Measurements from ENCODE around the gene PLET1.

The PLET1 gene

DNA sequence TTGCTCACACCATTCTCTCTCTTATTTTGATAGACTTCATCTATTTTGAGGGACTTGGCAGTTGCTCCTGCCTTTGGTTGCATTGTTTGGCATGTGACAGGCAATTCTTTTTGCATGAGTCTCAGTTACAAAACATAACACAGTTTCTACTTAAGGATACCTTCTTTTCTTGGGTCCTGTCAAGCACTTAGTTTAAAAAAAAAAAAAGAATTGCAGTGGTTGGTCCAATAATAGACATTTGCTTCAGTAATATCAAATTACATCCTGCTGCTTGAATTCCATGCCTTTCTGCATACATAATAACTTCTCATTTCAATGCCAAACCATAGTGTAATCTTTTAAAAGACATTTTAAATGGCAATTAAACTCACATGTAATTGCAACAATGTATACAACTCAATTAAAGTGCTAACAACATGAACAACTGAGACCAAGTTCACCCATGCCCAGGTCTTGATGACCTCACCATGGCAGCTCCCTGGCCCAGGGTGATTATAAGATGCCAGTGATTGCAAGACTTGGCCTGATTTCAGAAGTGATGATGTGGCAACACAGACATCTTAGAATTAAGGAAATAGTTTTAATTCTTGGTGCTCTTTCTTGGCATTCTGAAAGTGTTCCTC is 32.2 kb upstream of the PLET1 start:
- Mint-ChIP-seq H3K4me3 (no peak overlapping the region), H3K4me1 (peaks cover 13 to 17% of the 10 kb centered on the region in 2 donors), H3K9me3 (peaks cover 0 to 1% of the 10 kb centered on the region in 2 donors), H3K36me3 (peaks cover 0 to 6% of the 10 kb centered on the region in 2 donors), H3K27me3 (peaks cover 0 to 5% of the 10 kb centered on the region in 2 donors), H3K27ac (no peak overlapping the region)
- no peak for ATAC-seq (replicated peaks)
- no peak for DNase-seq

DNA sequence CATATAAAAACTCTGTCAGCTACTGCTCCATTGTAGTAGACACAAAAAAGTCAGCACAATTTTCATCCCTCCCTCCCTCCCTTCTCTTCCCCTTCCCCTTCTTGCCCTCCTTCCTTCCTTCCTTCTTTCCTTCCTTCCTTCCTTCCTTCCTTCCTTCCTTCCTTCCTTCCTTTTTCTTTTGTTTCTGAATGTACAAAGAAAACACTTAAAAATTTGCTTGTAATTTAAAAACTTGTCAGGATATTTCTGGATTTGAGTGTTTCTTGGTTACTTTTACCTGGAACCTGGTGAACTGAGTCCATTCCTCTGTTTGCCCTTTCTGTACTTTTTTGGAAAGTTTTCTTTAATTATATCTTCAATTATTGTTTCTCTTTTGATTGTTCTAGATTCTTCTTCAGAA is 31.5 kb upstream of the PLET1 start:
- H3K36me3 Mint-ChIP-seq: peaks cover 0 to 5% of the 10 kb centered on the region in 2 donors
- H3K27me3 Mint-ChIP-seq: peaks cover 0 to 5% of the 10 kb centered on the region in 2 donors
- H3K4me3 Mint-ChIP-seq: no peak overlapping the region
- no peak overlapping the region for H3K27ac Mint-ChIP-seq
- H3K9me3 Mint-ChIP-seq: peaks cover 0 to 1% of the 10 kb centered on the region in 2 donors
- DNase-seq (no peak), ATAC-seq (replicated peaks) (no peak)
- peaks cover 13 to 17% of the 10 kb centered on the region in 2 donors for H3K4me1 Mint-ChIP-seq

DNA sequence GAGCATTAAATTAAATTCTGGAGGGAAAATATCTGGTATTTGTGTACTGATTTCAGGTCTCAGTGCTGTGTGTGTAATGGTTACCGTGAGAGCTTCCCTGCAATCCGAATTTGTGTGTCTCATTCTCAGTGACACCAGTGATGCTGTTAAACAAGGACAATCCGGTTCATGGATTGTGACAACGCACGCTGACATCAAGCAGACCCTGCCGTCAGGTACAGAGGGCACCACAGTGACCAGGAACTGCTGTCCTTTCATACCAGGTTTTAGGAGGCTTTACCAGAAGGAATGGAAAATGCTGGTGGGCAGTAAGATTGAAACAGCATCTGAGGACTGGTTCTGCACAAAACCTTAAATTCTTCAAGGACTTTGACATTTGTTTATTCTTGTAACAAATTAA is 30.5 kb upstream of the PLET1 start:
- DNase-seq: no peak
- Mint-ChIP-seq H3K4me1 (peaks cover 13 to 17% of the 10 kb centered on the region in 2 donors), H3K27ac (no peak overlapping the region), H3K9me3 (peaks cover 0 to 1% of the 10 kb centered on the region in 2 donors), H3K4me3 (no peak overlapping the region), H3K36me3 (peaks cover 0 to 2% of the 10 kb centered on the region in 2 donors), H3K27me3 (peaks cover 0 to 5% of the 10 kb centered on the region in 2 donors)
- ATAC-seq (replicated peaks): no peak

DNA sequence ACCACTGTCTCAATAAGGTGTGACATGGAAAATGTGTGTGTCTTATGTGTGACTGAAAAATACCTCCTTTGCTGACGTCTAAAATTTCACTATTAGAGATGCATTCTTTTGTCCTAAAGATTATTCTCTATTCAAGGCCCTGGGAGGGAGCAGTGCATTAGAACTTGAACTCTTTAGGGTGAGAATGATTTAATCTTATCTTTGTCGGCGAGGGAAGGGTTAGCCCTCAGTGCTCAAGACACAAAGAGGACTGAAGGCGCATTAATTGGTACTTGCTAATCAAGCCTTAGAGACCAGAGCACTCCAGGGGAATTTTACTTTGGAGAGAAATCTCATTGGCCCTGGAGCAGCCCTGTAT is 29.8 kb upstream of the PLET1 start:
- Mint-ChIP-seq H3K27ac (no peak overlapping the region), H3K9me3 (peaks cover 0 to 1% of the 10 kb centered on the region in 2 donors), H3K4me3 (peak overlapping the region; percentile 74 to 83), H3K36me3 (peaks cover 0 to 2% of the 10 kb centered on the region in 2 donors), H3K27me3 (peaks cover 3 to 5% of the 10 kb centered on the region in 2 donors), H3K4me1 (peaks cover 13 to 17% of the 10 kb centered on the region in 2 donors)
- ATAC-seq (replicated peaks): no peak
- no peak for DNase-seq

DNA sequence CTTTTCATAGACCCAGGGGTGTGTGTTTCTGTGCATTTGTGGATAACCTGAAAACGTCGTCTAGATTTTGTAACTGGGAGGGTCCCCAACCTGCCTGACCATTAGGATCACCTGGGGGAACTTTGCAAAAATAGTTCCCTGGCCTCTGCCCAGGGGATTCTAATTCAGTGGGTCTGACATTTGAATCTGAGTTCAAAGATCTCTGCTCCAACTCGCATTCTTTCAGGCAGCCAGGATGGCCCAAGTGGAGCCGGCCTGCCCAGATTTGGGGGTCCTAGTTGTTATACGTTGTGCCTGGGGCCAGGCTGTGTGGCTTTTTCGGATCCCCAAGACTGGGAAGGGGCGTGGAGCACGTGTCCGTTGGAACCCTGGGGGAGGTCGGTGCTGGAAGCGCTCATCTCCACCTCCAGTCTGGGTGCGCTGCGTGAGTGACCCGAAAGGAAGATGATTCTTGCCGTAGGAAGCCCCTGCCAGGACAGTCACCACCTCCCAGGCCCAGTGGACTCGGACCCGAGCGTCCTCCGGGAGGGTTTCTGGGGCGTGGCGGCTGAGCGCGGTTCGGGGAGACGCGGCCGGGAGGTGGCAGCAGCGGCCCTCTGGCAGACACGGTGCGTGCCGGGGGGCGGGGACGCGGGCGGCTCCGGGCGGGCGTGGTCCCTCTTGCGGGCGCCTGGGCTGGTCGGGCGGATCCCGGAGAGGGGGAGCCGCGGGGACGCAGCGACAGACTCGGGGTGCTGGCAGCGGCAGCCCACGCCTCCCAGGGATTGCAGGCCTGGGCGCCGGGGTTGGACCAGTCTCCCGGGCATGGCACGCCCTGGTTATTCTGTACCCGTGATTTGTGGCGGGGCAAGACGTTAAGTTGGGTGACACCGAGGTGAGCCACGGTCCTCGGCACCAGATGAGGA is 29.2 kb upstream of the PLET1 start:
- ATAC-seq (replicated peaks) (peak; percentile 96 to 97), DNase-seq (peak; percentile 73)
- Mint-ChIP-seq H3K27ac (peak overlapping the region; percentile 62), H3K36me3 (peaks cover 0 to 2% of the 10 kb centered on the region in 2 donors), H3K27me3 (peaks cover 3 to 5% of the 10 kb centered on the region in 2 donors), H3K4me3 (peak overlapping the region; percentile 74 to 83), H3K9me3 (peaks cover 0 to 1% of the 10 kb centered on the region in 2 donors), H3K4me1 (peaks cover 13 to 17% of the 10 kb centered on the region in 2 donors)

DNA sequence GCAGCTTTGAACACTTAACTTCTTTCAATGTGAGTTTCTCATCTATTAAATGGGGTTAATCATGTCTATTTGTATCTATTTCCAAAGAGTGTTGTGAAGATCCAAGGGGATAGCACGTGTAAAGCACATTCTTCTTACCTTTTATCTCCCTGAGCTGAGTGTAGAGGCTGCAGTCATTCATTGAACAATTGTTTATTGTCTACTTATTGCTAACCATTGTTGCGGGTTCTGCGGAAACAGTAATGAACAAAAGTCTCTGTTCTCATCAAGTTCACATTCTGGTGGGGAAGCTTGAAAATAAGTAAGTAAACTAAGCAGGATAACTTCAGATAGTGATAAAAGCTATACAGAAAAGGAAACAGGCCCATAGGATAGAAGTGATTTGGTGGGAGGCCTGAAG is 27.4 kb upstream of the PLET1 start:
- H3K4me3 Mint-ChIP-seq: no peak overlapping the region
- peaks cover 3 to 5% of the 10 kb centered on the region in 2 donors for H3K27me3 Mint-ChIP-seq
- no peak for ATAC-seq (replicated peaks)
- DNase-seq: no peak
- peaks cover 12 to 17% of the 10 kb centered on the region in 2 donors for H3K4me1 Mint-ChIP-seq
- H3K9me3 Mint-ChIP-seq: peaks cover 0 to 1% of the 10 kb centered on the region in 2 donors
- no peak overlapping the region for H3K27ac Mint-ChIP-seq
- H3K36me3 Mint-ChIP-seq: peaks cover 0 to 2% of the 10 kb centered on the region in 2 donors

DNA sequence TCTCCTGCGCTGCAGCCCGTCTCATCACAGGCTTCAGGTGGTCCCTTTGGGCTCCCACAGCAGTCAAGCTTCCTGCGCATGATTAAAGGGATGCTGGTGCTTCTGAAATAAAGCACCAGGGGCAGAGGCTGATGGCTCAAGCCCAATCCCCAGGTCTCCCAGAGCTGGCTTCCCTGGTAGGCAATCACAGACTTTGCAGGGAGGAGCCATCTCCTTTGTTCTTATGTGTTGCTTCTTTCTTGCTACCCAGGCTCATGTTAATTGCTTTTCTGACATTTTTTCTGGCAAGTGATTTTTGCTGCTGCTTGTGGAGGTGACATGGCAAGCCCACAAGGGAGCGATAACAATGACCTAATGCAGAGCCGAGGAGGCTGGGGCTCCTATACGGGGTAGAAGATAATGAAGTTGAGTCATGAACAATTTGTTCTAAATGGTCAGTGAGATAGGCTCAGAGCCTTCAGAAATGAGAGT is 25.2 kb upstream of the PLET1 start:
- no peak for ATAC-seq (replicated peaks)
- Mint-ChIP-seq H3K27me3 (peaks cover 3 to 5% of the 10 kb centered on the region in 2 donors), H3K4me1 (peaks cover 13 to 22% of the 10 kb centered on the region in 2 donors)

DNA sequence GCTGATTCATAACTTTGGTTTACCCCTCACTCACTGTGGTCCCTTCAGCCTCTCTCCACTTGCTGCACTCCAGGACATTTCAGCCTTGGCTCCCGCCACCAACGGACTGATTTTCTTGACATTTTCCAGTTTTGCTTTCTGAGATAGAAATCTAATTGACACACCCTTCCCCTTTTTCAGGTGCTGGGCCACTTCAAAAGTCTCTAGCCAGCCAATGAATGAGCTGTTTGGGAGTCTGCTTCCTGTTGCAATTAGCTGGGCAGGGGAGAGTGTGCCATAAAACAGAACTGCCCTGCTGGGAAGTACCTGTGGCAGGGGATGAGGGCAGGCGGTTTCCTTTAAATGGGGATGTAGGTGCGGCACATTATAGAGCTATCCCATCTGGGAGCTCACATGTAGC is 21.1 kb upstream of the PLET1 start:
- peak overlapping the region; percentile 82 for H3K27ac Mint-ChIP-seq
- ATAC-seq (replicated peaks): no peak
- DNase-seq: no peak
- peaks cover 0 to 3% of the 10 kb centered on the region in 2 donors for H3K27me3 Mint-ChIP-seq
- H3K4me3 Mint-ChIP-seq: peak overlapping the region in 1 of 2 donors; percentile 73
- H3K36me3 Mint-ChIP-seq: no peaks in the 10 kb centered on the region
- H3K9me3 Mint-ChIP-seq: no peaks in the 10 kb centered on the region
- peaks cover 11 to 15% of the 10 kb centered on the region in 2 donors for H3K4me1 Mint-ChIP-seq

More for the DNA sequence above, 25.2 kb upstream of the PLET1 start:
- peak overlapping the region; percentile 2 for H3K27ac Mint-ChIP-seq
- no peak for DNase-seq
- no peaks in the 10 kb centered on the region for H3K9me3 Mint-ChIP-seq
- H3K4me3 Mint-ChIP-seq: no peak overlapping the region
- H3K36me3 Mint-ChIP-seq: no peaks in the 10 kb centered on the region

DNA sequence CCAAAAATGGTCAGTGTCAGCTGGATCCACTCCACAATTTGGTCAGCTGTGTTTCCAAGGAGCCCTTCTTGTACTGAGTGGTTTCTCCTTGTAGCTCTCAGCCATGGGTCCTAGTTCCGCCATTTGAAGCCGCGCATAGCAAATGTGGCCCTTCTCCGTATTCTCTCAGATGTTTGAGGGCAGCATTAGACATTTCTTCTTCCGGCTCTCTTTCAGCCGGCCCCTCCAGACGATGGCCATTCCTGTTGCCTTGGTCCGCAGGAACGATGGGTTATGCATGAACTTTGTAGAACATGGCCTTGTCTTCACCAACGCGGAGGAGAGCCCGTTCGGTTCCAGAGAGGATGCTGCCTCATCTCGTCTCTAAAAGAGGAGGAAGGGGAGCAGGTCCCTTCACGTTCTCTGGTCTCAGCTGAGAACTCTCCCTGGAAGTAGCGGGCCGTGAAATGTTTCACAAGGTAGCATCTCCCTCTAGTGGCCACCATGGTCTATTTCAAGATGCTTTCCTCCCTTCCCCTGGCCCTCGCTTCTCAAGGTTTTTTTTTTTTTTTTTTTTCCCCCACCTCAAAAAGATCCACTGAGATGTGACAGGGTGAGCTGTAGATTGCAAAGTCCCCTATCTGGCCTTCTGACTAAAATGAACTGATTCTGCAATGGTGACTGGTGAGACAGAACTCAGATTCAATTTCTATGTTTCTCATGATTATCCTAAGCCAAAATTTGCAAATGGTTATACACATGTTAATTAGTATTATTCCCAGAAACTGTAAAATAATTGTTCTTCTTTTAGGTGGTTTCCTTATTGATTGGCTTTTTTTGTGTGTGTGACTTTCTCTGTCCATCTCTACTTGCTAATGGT is 19.8 kb upstream of the PLET1 start:
- H3K9me3 Mint-ChIP-seq: no peaks in the 10 kb centered on the region
- peaks cover 0 to under 1% of the 10 kb centered on the region in 2 donors for H3K27me3 Mint-ChIP-seq
- DNase-seq: peak; percentile 64
- no peaks in the 10 kb centered on the region for H3K36me3 Mint-ChIP-seq
- peak; percentile 90 to 93 for ATAC-seq (replicated peaks)
- peaks cover 11 to 15% of the 10 kb centered on the region in 2 donors for H3K4me1 Mint-ChIP-seq
- peak overlapping the region; percentile 88 for H3K27ac Mint-ChIP-seq
- peak overlapping the region; percentile 92 to 94 for H3K4me3 Mint-ChIP-seq

DNA sequence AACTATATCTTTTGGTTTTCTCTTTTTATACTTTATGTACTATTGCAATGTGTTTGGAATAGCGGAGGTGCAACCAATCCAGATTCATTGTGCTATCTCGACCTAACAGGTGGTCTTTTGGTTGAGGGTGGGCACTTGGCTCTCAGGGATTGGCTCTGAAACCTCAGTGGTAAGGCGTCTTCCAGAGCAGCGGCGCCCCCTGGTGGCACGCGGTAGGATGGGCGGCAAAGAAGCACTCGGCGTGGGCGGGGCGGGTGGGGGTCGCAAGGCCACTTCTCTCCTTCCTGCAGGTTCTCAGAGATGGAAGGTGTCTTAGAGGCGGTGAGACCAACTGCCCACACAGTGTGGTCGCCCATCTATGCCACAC is 19.2 kb upstream of the PLET1 start:
- Mint-ChIP-seq H3K36me3 (no peaks in the 10 kb centered on the region), H3K27me3 (no peaks in the 10 kb centered on the region), H3K9me3 (no peaks in the 10 kb centered on the region), H3K27ac (peak overlapping the region; percentile 87), H3K4me1 (peaks cover 11 to 15% of the 10 kb centered on the region in 2 donors), H3K4me3 (peak overlapping the region; percentile 92 to 94)
- ATAC-seq (replicated peaks) (peak; percentile 66 to 68), DNase-seq (peak; percentile 61)

DNA sequence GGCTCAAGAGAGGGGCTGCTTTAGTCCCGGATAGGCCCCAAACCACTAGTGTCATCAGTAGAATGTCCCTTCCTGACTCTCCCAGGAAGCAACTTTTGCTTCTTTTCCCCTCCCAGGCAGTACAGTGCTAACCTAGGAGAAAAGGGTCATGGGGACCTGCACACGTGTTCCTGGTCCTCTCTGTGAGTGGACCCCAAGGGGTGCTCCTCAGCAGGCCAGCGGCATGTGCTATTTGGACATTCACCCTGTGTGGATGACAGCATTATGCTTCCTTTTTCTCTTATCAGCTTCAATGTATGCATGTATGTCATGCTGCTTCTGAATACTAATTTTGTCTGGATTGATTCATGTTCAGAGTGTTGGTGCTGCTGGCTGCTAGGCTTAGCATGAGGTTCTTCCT is 18.1 kb upstream of the PLET1 start:
- Mint-ChIP-seq H3K4me1 (peaks cover 11 to 15% of the 10 kb centered on the region in 2 donors), H3K4me3 (no peak overlapping the region), H3K27me3 (no peaks in the 10 kb centered on the region), H3K27ac (no peak overlapping the region), H3K36me3 (no peaks in the 10 kb centered on the region), H3K9me3 (no peaks in the 10 kb centered on the region)
- DNase-seq: no peak
- ATAC-seq (replicated peaks): no peak

DNA sequence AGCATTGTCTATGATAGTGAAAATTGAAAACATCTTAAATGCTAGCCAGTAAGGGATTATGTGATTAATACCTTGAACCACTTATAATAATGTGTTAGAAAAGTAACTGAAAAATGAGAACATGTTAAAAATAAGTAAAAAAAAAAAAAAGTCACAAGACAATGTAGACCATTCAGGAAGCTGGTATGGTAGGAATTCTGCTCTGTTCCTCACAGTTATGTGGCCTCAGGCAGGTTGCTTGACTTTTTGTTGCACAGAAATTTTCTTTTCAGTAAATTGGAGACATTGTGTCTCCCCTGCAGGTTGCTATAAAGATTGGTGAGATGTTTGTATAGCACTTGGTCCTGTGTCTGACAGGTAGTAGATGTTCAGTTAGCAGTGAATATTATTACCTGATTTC is 17.3 kb upstream of the PLET1 start:
- Mint-ChIP-seq H3K27ac (no peak overlapping the region), H3K9me3 (no peaks in the 10 kb centered on the region), H3K27me3 (no peaks in the 10 kb centered on the region), H3K36me3 (no peaks in the 10 kb centered on the region), H3K4me1 (peaks cover 14 to 15% of the 10 kb centered on the region in 2 donors), H3K4me3 (no peak overlapping the region)
- DNase-seq: no peak
- no peak for ATAC-seq (replicated peaks)

DNA sequence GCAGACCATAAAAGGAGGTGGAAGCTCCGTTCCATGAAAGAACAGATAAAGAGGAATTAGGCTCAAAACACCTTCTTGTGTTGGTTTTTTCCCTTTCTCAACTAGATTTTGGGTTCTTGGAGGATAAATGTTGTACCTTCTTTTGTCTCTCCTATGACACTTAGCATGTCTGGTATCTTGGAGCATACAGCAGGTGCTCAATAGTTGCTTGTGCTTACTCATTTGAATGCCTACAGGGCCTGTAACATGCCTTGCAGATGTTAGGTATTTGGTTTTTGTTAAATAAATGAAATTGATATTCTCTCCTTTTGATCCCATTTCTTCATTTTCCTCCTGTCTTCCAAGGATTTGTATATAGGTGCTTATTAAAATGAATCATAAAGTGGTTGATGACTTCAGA is 16.4 kb upstream of the PLET1 start:
- Mint-ChIP-seq H3K9me3 (no peaks in the 10 kb centered on the region), H3K27ac (no peak overlapping the region), H3K4me1 (peaks cover 17 to 19% of the 10 kb centered on the region in 2 donors), H3K27me3 (no peaks in the 10 kb centered on the region), H3K4me3 (no peak overlapping the region), H3K36me3 (no peaks in the 10 kb centered on the region)
- DNase-seq (no peak), ATAC-seq (replicated peaks) (no peak)
